GM12878 (cell line): ENCODE results near the gene LORICRIN. TPM values are rescaled to one million over a fixed set of nuclear protein-coding genes. Genes with fewer than 3 reads are reported as not detected.

Experiments used
- ATF2 ChIP-seq: IDR thresholded peaks from 2 replicates; pipeline ENCODE4 v1.6.1; 2012; ENCODE audit warnings: low read length, inconsistent platforms
- BHLHE40 ChIP-seq, 2 experiments: fragments of 450-650 bp in 1 of 2; IDR thresholded peaks; 2 replicates each; pipeline ENCODE4 v1.6.1; 2011 to 2017; ENCODE audit warnings: low read depth in 2 of 2, borderline replicate concordance in 1 of 2, improper control_type of control experiment in 1 of 2, low read length in 1 of 2, mild to moderate bottlenecking in 1 of 2
- CHD2 ChIP-seq: IDR thresholded peaks from 2 replicates; pipeline ENCODE4 v1.6.1; 2011; ENCODE audit warnings: low read depth, low read length, improper control_type of control experiment, borderline replicate concordance
- ELK1 ChIP-seq: IDR thresholded peaks from 2 replicates; pipeline ENCODE4 v1.6.1; 2012; ENCODE audit warnings: low read depth, low read length, improper control_type of control experiment
- HSF1 ChIP-seq: fragments of 150-350 bp; IDR thresholded peaks from 2 replicates; pipeline ENCODE4 v1.6.1; 2014; ENCODE audit warnings: mild to moderate bottlenecking, low read depth, low read length
- IRF4 ChIP-seq: IDR thresholded peaks from 2 replicates; pipeline ENCODE4 v1.6.1; 2011; ENCODE audit warnings: low read depth, low read length
- MXI1 ChIP-seq: fragments of 150-350 bp; IDR thresholded peaks from 2 replicates; pipeline ENCODE4 v1.6.1; 2011; ENCODE audit warnings: low read depth, mild to moderate bottlenecking, inconsistent platforms, low read length, improper control_type of control experiment
- PML ChIP-seq: IDR thresholded peaks from 2 replicates; pipeline ENCODE4 v1.6.1; 2012; ENCODE audit warnings: low read length, inconsistent platforms
- POLR2AphosphoS5 ChIP-seq: IDR thresholded peaks from 2 replicates; pipeline ENCODE4 v1.6.1; 2011; ENCODE audit warnings: mild to moderate bottlenecking, low read length, inconsistent platforms
- RCOR1 ChIP-seq: conservative IDR thresholded peaks from 2 replicates; pipeline ENCODE4 v1.6.1; 2012; ENCODE audit warnings: low read depth, low read length, improper control_type of control experiment
- SMAD1 ChIP-seq: fragments of 450-650 bp; IDR thresholded peaks from 2 replicates; pipeline ENCODE4 v1.6.1; 2018; ENCODE audit warnings: mild to moderate bottlenecking, low read depth; ENCODE audit not compliant: partially characterized antibody
- SREBF2 ChIP-seq: IDR thresholded peaks from 2 replicates; pipeline ENCODE4 v1.6.1; 2012; ENCODE audit warnings: mild to moderate bottlenecking, low read length
- SRF ChIP-seq, 2 experiments: IDR thresholded peaks; 2 replicates each; pipeline ENCODE4 v1.6.1; 2011; ENCODE audit warnings: low read depth in 2 of 2, low read length in 2 of 2, mild to moderate bottlenecking in 1 of 2, moderate library complexity in 1 of 2
- SUZ12 ChIP-seq: fragments of 200-600 bp; sonication (generic); IDR thresholded peaks from one replicate; pipeline ENCODE4 v1.6.1; 2018; ENCODE audit warnings: antibody characterized with exemption, mild to moderate bottlenecking; ENCODE audit not compliant: unreplicated experiment
- USF1 ChIP-seq: IDR thresholded peaks from 2 replicates; pipeline ENCODE4 v1.6.1; 2011; ENCODE audit warnings: borderline replicate concordance, low read depth, mild to moderate bottlenecking, moderate library complexity, mixed read lengths, low read length; ENCODE audit not compliant: insufficient read depth; ENCODE audit errors: extremely low read length
- ZBED1 ChIP-seq: IDR thresholded peaks from 2 replicates; pipeline ENCODE4 v1.6.1; 2016; ENCODE audit warnings: borderline replicate concordance
- ZNF384 ChIP-seq: IDR thresholded peaks from 2 replicates; pipeline ENCODE4 v1.6.1; 2012; ENCODE audit warnings: low read depth, mild to moderate bottlenecking, low read length, improper control_type of control experiment, borderline replicate concordance
- ZZZ3 ChIP-seq: IDR thresholded peaks from 2 replicates; pipeline ENCODE4 v1.6.1; 2011; ENCODE audit warnings: low read depth; ENCODE audit not compliant: control insufficient read depth, insufficient read length
- polyA plus RNA-seq, 11 experiments: library from polyadenylated mRNA; depleted of rRNA in 4 of 11; unstranded in 6 of 11; stranded (reverse) in 5 of 11; fragments of >200 nt; fragmentation: Nextera tagmentation in 4 of 11; fragmentation: Illumina TruSeq in 1 of 11; extraction: Ambion mirVana in 4 of 11; extraction: Trizol in 1 of 11; gene quantifications; 1 replicate in 1 of 11; 2 replicates in 10 of 11; pipeline versions ENCODE4 v1.2.1 to v1.2.3, GENCODE V29; 2011 to 2016; ENCODE audit warnings: inconsistent platforms in 2 of 11, missing spikeins in 2 of 11, low read depth in 1 of 11
- total RNA-seq, 4 experiments: library from RNA; depleted of rRNA in 3 of 4; stranded (reverse); fragments of >200 nt in 3 of 4; fragmentation: Illumina TruSeq in 1 of 4; extraction: Trizol in 1 of 4; gene quantifications; 2 replicates each; pipeline versions ENCODE4 v1.2.1 to v1.2.3, GENCODE V29; 2013 to 2021

Gene LORICRIN
- total and polyA plus RNA-seq, 10 of the 15 experiments (the other 5 are each of a cell fraction or from before 2014, with no cell fraction given) = 0.06 to 0.37 TPM; not detected in 8

GRCh38 chr1:153277852-153278251 lies 18.4 kb downstream of the LORICRIN start (continued):
- TF ChIP-seq SRF (IDR thresholded peaks at IDR 0.05; ENCODE audit: low read depth in 2 of 2, low read length in 2 of 2) (no peak), HSF1 (no peak), ELK1 (no peak), SREBF2 (no peak), USF1 (peak; percentile 58), MXI1 (no peak), ZZZ3 (no peak), ZBED1 (no peak), ATF2 (no peak), IRF4 (0 out of 2 replicates have a peak, but pooled peaks have one; percentile 27), BHLHE40 (IDR thresholded peaks at IDR 0.05; ENCODE audit: borderline replicate concordance in 1 of 2, low read depth in 2 of 2, low read length in 1 of 2) (peak in 1 of 2 experiments; percentile 50; a peak in 2 of 4 replicates), SMAD1 (no peak), POLR2AphosphoS5 (no peak), PML (no peak), RCOR1 (no peak), CHD2 (no peak), SUZ12 (no peak), ZNF384 (no peak)
